CD14-positive monocyte (primary cell): ENCODE measurements around the gene SLC35F4. TPM values are rescaled to one million over a fixed set of nuclear protein-coding genes. Genes with fewer than 3 reads are reported as not detected.

ENCODE experiments used
- DNase-seq, 3 donors: peaks; one replicate each; pipeline ENCODE4 v3.0.0-alpha.2; 2011 to 2022
- H2AFZ ChIP-seq: 2 replicates; pipeline ENCODE4 v1.6.0; 2012; ENCODE audit warnings: mild to moderate bottlenecking, low read depth, low read length, inconsistent platforms; ENCODE audit not compliant: insufficient read depth, poor library complexity, severe bottlenecking
- H3K27ac ChIP-seq, 2 donors: 1 replicate in 1 of 2; 2 replicates in 1 of 2; pipeline ENCODE4 v1.5.1; 2012 to 2013; ENCODE audit warnings: low read length in 2 of 2, control low read depth in 1 of 2, inconsistent platforms in 1 of 2, low read depth in 1 of 2, mild to moderate bottlenecking in 1 of 2
- H3K27me3 ChIP-seq, 2 donors: one replicate each; pipeline versions ENCODE4 v1.6.0 to v1.6.1; 2011 to 2013; ENCODE audit warnings: low read length in 2 of 2; ENCODE audit not compliant: control insufficient read depth in 2 of 2, insufficient read depth in 2 of 2
- H3K36me3 ChIP-seq, 2 donors: replicated peaks in 1 of 2; 1 replicate in 1 of 2; 2 replicates in 1 of 2; pipeline versions ENCODE4 v1.5.1 to v1.6.1; 2012 to 2013; ENCODE audit warnings: low read length in 2 of 2, control low read depth in 1 of 2, inconsistent platforms in 1 of 2, mild to moderate bottlenecking in 1 of 2; ENCODE audit not compliant: insufficient read depth in 2 of 2, control insufficient read depth in 1 of 2
- H3K4me1 ChIP-seq, 2 donors: 1 replicate in 1 of 2; 2 replicates in 1 of 2; pipeline versions ENCODE4 v1.5.1 to v1.6.1; 2012 to 2013; ENCODE audit warnings: low read length in 2 of 2, control low read depth in 1 of 2, inconsistent platforms in 1 of 2, mild to moderate bottlenecking in 1 of 2, moderate library complexity in 1 of 2; ENCODE audit not compliant: insufficient read depth in 2 of 2, control insufficient read depth in 1 of 2
- H3K4me2 ChIP-seq: replicated peaks from 2 replicates; pipeline ENCODE3; 2012; ENCODE audit warnings: low read length, moderate library complexity, mild to moderate bottlenecking; ENCODE audit not compliant: poor library complexity, severe bottlenecking; ENCODE audit errors: extremely low read depth
- H3K4me3 ChIP-seq, 3 experiments: fragments of 200-600 bp in 1 of 3; sonication (generic) in 1 of 3; replicated peaks in 1 of 3; 1 replicate in 2 of 3; 2 replicates in 1 of 3; pipeline ENCODE4 v1.5.1; 2011 to 2013; ENCODE audit warnings: low read length in 3 of 3, mild to moderate bottlenecking in 3 of 3, control low read depth in 2 of 3, low read depth in 2 of 3, inconsistent platforms in 1 of 3, moderate library complexity in 1 of 3
- H3K79me2 ChIP-seq: 2 replicates; pipeline ENCODE4 v1.6.0; 2012; ENCODE audit warnings: mild to moderate bottlenecking, control low read depth, inconsistent platforms, low read length, moderate library complexity; ENCODE audit not compliant: insufficient read depth
- H3K9ac ChIP-seq: 2 replicates; pipeline ENCODE4 v1.6.0; 2017; ENCODE audit warnings: low read length, mild to moderate bottlenecking; ENCODE audit not compliant: insufficient read depth, poor library complexity, severe bottlenecking
- H3K9me3 ChIP-seq, 2 donors: replicated peaks in 1 of 2; 1 replicate in 1 of 2; 2 replicates in 1 of 2; pipeline versions ENCODE4 v1.5.1 to v1.6.1; 2012 to 2013; ENCODE audit warnings: low read length in 2 of 2, control low read depth in 1 of 2; ENCODE audit not compliant: control insufficient read depth in 1 of 2, insufficient read depth in 1 of 2
- H4K20me1 ChIP-seq: 2 replicates; pipeline ENCODE4 v1.6.0; 2012; ENCODE audit warnings: mild to moderate bottlenecking, low read length, control low read depth, moderate library complexity; ENCODE audit not compliant: insufficient read depth
- H3K27ac Mint-ChIP-seq, 7 donors: one replicate each; pipeline ENCODE4 v1.8.0; 2020; ENCODE audit warnings: mild to moderate bottlenecking in 7 of 7, mixed read lengths in 7 of 7, moderate library complexity in 6 of 7, inconsistent platforms in 2 of 7
- H3K27me3 Mint-ChIP-seq, 3 donors: one replicate each; pipeline ENCODE4 v1.8.0; 2021 to 2022; ENCODE audit warnings: low read depth in 3 of 3, mild to moderate bottlenecking in 3 of 3, mixed read lengths in 3 of 3, moderate library complexity in 3 of 3, inconsistent platforms in 1 of 3
- H3K36me3 Mint-ChIP-seq, 2 donors: one replicate each; pipeline ENCODE4 v1.8.0; 2020; ENCODE audit warnings: mixed read lengths in 2 of 2, inconsistent platforms in 1 of 2, mild to moderate bottlenecking in 1 of 2
- H3K4me1 Mint-ChIP-seq: one replicate; pipeline ENCODE4 v1.8.0; 2020; ENCODE audit warnings: mild to moderate bottlenecking, mixed read lengths
- H3K4me3 Mint-ChIP-seq, 2 donors: one replicate each; pipeline ENCODE4 v1.8.0; 2020; ENCODE audit warnings: mild to moderate bottlenecking in 2 of 2, mixed read lengths in 2 of 2, moderate library complexity in 1 of 2
- H3K9me3 Mint-ChIP-seq, 7 donors: one replicate each; pipeline ENCODE4 v1.8.0; 2020 to 2022; ENCODE audit warnings: mixed read lengths in 7 of 7, mild to moderate bottlenecking in 6 of 7, moderate library complexity in 6 of 7, inconsistent platforms in 2 of 7
- CTCF ChIP-seq: fragments of 200-600 bp; IDR thresholded peaks from one replicate; pipeline ENCODE4 v1.8.0; 2022; ENCODE audit warnings: antibody characterized with exemption, mild to moderate bottlenecking
- WGBS: methylation state at CpG from one replicate; pipeline ENCODE4 v1.1.5; 2013; ENCODE audit warnings: missing lambda C conversion rate; ENCODE audit not compliant: insufficient coverage; 5-methylcytosine and 5-hydroxymethylcytosine counted together
- intact Hi-C, 2 donors: fragments of 100-400 bp; cut with micrococcal nuclease; formaldehyde crosslinking; loops; one replicate each; pipeline versions ENCODE4 v1.15.0 to v1.15.1; 2023
- polyA plus RNA-seq, 3 donors: library from polyadenylated mRNA; depleted of rRNA in 1 of 3; unstranded in 2 of 3; stranded (reverse) in 1 of 3; fragments of 300-500 nt in 2 of 3; fragments of >200 nt in 1 of 3; fragmentation: Illumina TruSeq in 2 of 3; gene quantifications; 1 replicate in 2 of 3; 2 replicates in 1 of 3; pipeline ENCODE4 v1.2.3, GENCODE V29; 2012 to 2021

The SLC35F4 gene
- polyA plus RNA-seq, 3 donors: not detected

- Mint-ChIP-seq H3K36me3 (no peaks in the 10 kb centered on the region), H3K4me1 (no peaks in the 10 kb centered on the region), H3K27ac (no peak overlapping the region), H3K4me3 (no peak overlapping the region), H3K9me3 (peaks cover 6 to 17% (median 9%) of the 10 kb centered on the region in 7 donors), H3K27me3 (peaks cover 0 to 1% (median 0%) of the 10 kb centered on the region in 3 donors)
- Histone ChIP-seq H2AFZ (no peak overlapping the region), H3K27ac (no peak overlapping the region), H3K9ac (no peak overlapping the region), H3K79me2 (no peaks in the 10 kb centered on the region), H3K4me2 (no peak overlapping the region), H3K36me3 (no peaks in the 10 kb centered on the region), H3K9me3 (peaks cover 10 to 16% of the 10 kb centered on the region in 2 donors), H4K20me1 (no peaks in the 10 kb centered on the region), H3K4me1 (no peaks in the 10 kb centered on the region), H3K27me3 (no peaks in the 10 kb centered on the region), H3K4me3 (no peak overlapping the region)
- intact Hi-C loops: no loop called here
- WGBS: no CpG with 5 or more reads among the region's 4 CpGs
- no peak for TF ChIP-seq CTCF
- no peak for DNase-seq
Measured at GRCh38 chr14:57771801-57772200, 94.1 kb downstream of the SLC35F4 start.

DNA sequence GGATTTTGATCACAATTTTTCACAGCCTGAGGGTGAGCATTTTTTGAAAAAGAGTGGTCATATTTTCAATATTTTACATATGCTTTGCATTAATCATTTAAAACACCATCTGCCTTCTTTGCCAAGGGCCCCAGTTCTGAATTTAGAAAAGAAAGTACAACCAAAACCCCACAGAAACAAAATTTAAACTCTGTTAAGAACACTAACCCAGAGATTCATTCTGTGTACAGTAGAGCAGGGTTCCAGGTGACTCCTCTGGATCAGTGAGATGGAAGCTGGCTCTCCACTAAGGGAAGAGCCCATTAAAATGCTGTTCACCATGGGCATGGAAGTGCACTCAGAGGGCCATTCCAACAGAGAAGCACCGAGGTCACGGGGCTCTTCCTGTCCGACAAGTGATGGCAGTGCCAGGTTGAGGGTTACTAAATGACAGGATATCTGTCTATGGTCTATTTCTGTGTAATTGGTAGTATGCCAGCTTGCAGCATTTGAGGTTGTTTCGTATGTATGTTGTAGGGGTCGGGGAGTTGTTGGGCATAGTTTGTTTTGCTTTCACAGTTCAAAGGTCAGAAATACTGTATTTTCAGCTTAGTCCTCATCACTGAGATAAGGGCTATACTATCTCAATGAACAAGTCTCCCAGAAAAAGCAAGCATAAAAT lies 95.9 kb downstream of the SLC35F4 start:
- no peaks in the 10 kb centered on the region for H3K36me3 ChIP-seq
- H3K36me3 Mint-ChIP-seq: no peaks in the 10 kb centered on the region
- H3K4me3 ChIP-seq: no peak overlapping the region
- no peaks in the 10 kb centered on the region for H3K27me3 ChIP-seq
- H3K27me3 Mint-ChIP-seq: peaks cover 0 to 1% (median 0%) of the 10 kb centered on the region in 3 donors
- H3K9me3 ChIP-seq: peaks cover 6 to 12% of the 10 kb centered on the region in 2 donors
- no peaks in the 10 kb centered on the region for H3K79me2 ChIP-seq
- no peak overlapping the region for H3K4me3 Mint-ChIP-seq
- intact Hi-C loops: no loop called here
- 100% methylated on average over 3 of the region's 5 CpGs for WGBS
- H3K9me3 Mint-ChIP-seq: peaks cover 2 to 9% (median 5%) of the 10 kb centered on the region in 7 donors
- H4K20me1 ChIP-seq: no peaks in the 10 kb centered on the region
- H3K27ac Mint-ChIP-seq: no peak overlapping the region
- H3K4me1 ChIP-seq: no peaks in the 10 kb centered on the region
- no peak for DNase-seq
- H3K4me1 Mint-ChIP-seq: no peaks in the 10 kb centered on the region
- TF ChIP-seq CTCF: no peak
- H3K9ac ChIP-seq: no peak overlapping the region
- no peak overlapping the region for H3K27ac ChIP-seq
- H2AFZ ChIP-seq: no peak overlapping the region
- H3K4me2 ChIP-seq: no peak overlapping the region
